B cell (primary cell): ENCODE results near the gene IFI27L2.

Source experiments
- EZH2 ChIP-seq: IDR thresholded peaks from 2 replicates; pipeline ENCODE4 v1.6.1; 2012; ENCODE audit warnings: borderline replicate concordance, low read depth, mild to moderate bottlenecking, moderate library complexity, low read length; ENCODE audit not compliant: insufficient read depth, poor library complexity, severe bottlenecking
- TF ChIP-seq, protein P1 (sequence below): fragments of 200-600 bp; IDR thresholded peaks from one replicate; pipeline ENCODE4 v1.8.0; 2022; ENCODE audit warnings: antibody characterized with exemption, mild to moderate bottlenecking

DNA sequence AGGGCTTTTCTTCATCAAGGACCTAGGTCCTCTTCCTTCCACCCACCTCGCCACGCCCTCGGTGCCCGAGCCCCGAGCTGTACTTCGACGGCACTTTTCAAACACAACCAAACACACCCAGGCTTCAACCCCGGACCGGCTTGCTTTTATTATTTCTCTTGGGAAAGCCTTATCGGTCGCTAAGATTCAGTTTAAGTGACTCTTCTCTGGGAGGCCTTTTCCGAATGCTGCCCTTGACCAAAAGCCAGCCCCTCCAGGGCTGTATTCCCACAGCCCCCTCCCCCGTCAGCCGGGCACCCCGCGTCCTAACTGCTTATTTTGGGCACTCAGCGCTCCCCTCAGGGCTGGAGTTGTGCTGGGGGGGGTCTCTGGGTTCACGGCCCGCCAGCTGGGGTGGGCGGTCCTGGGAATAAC is 44.1 kb upstream of the IFI27L2 start:
- no peak for TF ChIP-seq EZH2
- TF ChIP-seq, protein P1, sequence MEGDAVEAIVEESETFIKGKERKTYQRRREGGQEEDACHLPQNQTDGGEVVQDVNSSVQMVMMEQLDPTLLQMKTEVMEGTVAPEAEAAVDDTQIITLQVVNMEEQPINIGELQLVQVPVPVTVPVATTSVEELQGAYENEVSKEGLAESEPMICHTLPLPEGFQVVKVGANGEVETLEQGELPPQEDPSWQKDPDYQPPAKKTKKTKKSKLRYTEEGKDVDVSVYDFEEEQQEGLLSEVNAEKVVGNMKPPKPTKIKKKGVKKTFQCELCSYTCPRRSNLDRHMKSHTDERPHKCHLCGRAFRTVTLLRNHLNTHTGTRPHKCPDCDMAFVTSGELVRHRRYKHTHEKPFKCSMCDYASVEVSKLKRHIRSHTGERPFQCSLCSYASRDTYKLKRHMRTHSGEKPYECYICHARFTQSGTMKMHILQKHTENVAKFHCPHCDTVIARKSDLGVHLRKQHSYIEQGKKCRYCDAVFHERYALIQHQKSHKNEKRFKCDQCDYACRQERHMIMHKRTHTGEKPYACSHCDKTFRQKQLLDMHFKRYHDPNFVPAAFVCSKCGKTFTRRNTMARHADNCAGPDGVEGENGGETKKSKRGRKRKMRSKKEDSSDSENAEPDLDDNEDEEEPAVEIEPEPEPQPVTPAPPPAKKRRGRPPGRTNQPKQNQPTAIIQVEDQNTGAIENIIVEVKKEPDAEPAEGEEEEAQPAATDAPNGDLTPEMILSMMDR, result no peak
